Nephron progenitor cell (in vitro differentiated cells): Measurements from ENCODE around the gene IGF1R.

ENCODE experiments used
- DNase-seq: peaks from one replicate; pipeline ENCODE4 v3.0.0; 2021
- H3K27ac Mint-ChIP-seq: 2 replicates; pipeline ENCODE4 v1.8.0; 2021; ENCODE audit warnings: mild to moderate bottlenecking, moderate library complexity, mixed read lengths
- H3K27me3 Mint-ChIP-seq: 2 replicates; pipeline ENCODE4 v1.8.0; 2021; ENCODE audit warnings: mild to moderate bottlenecking, low read depth, mixed read lengths; ENCODE audit not compliant: poor library complexity
- H3K36me3 Mint-ChIP-seq: 2 replicates; pipeline ENCODE4 v1.8.0; 2021; ENCODE audit warnings: low read depth, mixed read lengths
- H3K4me1 Mint-ChIP-seq: 2 replicates; pipeline ENCODE4 v1.8.0; 2021; ENCODE audit warnings: mixed read lengths
- H3K4me3 Mint-ChIP-seq: 2 replicates; pipeline ENCODE4 v1.8.0; 2021; ENCODE audit warnings: mild to moderate bottlenecking, moderate library complexity, mixed read lengths
- H3K9me3 Mint-ChIP-seq: 2 replicates; pipeline ENCODE4 v1.8.0; 2021; ENCODE audit warnings: mild to moderate bottlenecking, moderate library complexity, mixed read lengths
- CTCF ChIP-seq: fragments of 200-600 bp; sonication (generic); IDR thresholded peaks from 2 replicates; pipeline ENCODE4 v1.5.0; 2021; ENCODE audit warnings: antibody characterized with exemption

IGF1R gene

GRCh38 chr15:98714922-98715321, 66.6 kb downstream of the IGF1R start:
- H3K36me3 Mint-ChIP-seq = peaks cover 34% of the 10 kb centered on the region
- TF ChIP-seq CTCF = no peak
- H3K4me3 Mint-ChIP-seq = no peak overlapping the region
- no peak for DNase-seq
- peak overlapping the region; percentile 89 for H3K27ac Mint-ChIP-seq
- peaks cover 18% of the 10 kb centered on the region for H3K9me3 Mint-ChIP-seq
- H3K4me1 Mint-ChIP-seq = peaks cover 63% of the 10 kb centered on the region
- peaks cover 3% of the 10 kb centered on the region for H3K27me3 Mint-ChIP-seq

- no peak for DNase-seq
- H3K36me3 Mint-ChIP-seq = peaks cover 34% of the 10 kb centered on the region
- H3K9me3 Mint-ChIP-seq = peaks cover 18% of the 10 kb centered on the region
- peaks cover 3% of the 10 kb centered on the region for H3K27me3 Mint-ChIP-seq
- peak overlapping the region; percentile 4 for H3K27ac Mint-ChIP-seq
- H3K4me1 Mint-ChIP-seq = peaks cover 67% of the 10 kb centered on the region
- no peak for TF ChIP-seq CTCF
- no peak overlapping the region for H3K4me3 Mint-ChIP-seq
Observed at GRCh38 chr15:98715401-98715800, 67.1 kb downstream of the IGF1R start.

- H3K4me1 Mint-ChIP-seq = peaks cover 73% of the 10 kb centered on the region
- no peak for DNase-seq
- no peak overlapping the region for H3K4me3 Mint-ChIP-seq
- H3K27ac Mint-ChIP-seq = peak overlapping the region; percentile 60
- TF ChIP-seq CTCF = no peak
- peaks cover 3% of the 10 kb centered on the region for H3K27me3 Mint-ChIP-seq
- H3K36me3 Mint-ChIP-seq = peaks cover 32% of the 10 kb centered on the region
- H3K9me3 Mint-ChIP-seq = peaks cover 16% of the 10 kb centered on the region
Observed at GRCh38 chr15:98715890-98716443, 67.6 kb downstream of the IGF1R start.

GRCh38 chr15:98717371-98717770, 69.0 kb downstream of the IGF1R start:
- DNase-seq = no peak
- no peak overlapping the region for H3K27ac Mint-ChIP-seq
- peaks cover 8% of the 10 kb centered on the region for H3K9me3 Mint-ChIP-seq
- H3K4me3 Mint-ChIP-seq = no peak overlapping the region
- no peaks in the 10 kb centered on the region for H3K27me3 Mint-ChIP-seq
- peaks cover 86% of the 10 kb centered on the region for H3K4me1 Mint-ChIP-seq
- peaks cover 28% of the 10 kb centered on the region for H3K36me3 Mint-ChIP-seq
- TF ChIP-seq CTCF = no peak

GRCh38 chr15:98717942-98718341, 69.6 kb downstream of the IGF1R start:
- H3K27me3 Mint-ChIP-seq = no peaks in the 10 kb centered on the region
- DNase-seq = no peak
- peaks cover 91% of the 10 kb centered on the region for H3K4me1 Mint-ChIP-seq
- peaks cover 6% of the 10 kb centered on the region for H3K9me3 Mint-ChIP-seq
- H3K27ac Mint-ChIP-seq = no peak overlapping the region
- no peak for TF ChIP-seq CTCF
- peaks cover 22% of the 10 kb centered on the region for H3K36me3 Mint-ChIP-seq
- no peak overlapping the region for H3K4me3 Mint-ChIP-seq

GRCh38 chr15:98718426-98719136, 70.2 kb downstream of the IGF1R start:
- H3K36me3 Mint-ChIP-seq = peaks cover 20% of the 10 kb centered on the region
- H3K4me3 Mint-ChIP-seq = no peak overlapping the region
- DNase-seq = no peak
- peaks cover 91% of the 10 kb centered on the region for H3K4me1 Mint-ChIP-seq
- peaks cover 6% of the 10 kb centered on the region for H3K9me3 Mint-ChIP-seq
- peak overlapping the region; percentile 87 for H3K27ac Mint-ChIP-seq
- H3K27me3 Mint-ChIP-seq = no peaks in the 10 kb centered on the region
- TF ChIP-seq CTCF = no peak
